Fibroblast of lung (primary cell): Measurements from ENCODE around the gene SRRM1. TPM values are rescaled to one million over a fixed set of nuclear protein-coding genes. Genes with fewer than 3 reads are reported as not detected.

Experiments used
- DNase-seq, 2 donors: peaks; one replicate each; pipeline versions ENCODE4 v3.0.0 to v3.0.0-alpha.2; 2010; ENCODE audit warnings: low read depth in 2 of 2
- H2AFZ ChIP-seq: 2 replicates; pipeline ENCODE4 v1.5.1; 2012; ENCODE audit warnings: low read length, control low read depth, inconsistent platforms
- H3K27ac ChIP-seq: 2 replicates; pipeline ENCODE4 v1.5.1; 2011; ENCODE audit warnings: low read length, control low read depth; ENCODE audit not compliant: insufficient read depth
- H3K27me3 ChIP-seq: 2 replicates; pipeline ENCODE4 v1.5.1; 2011; ENCODE audit warnings: mild to moderate bottlenecking, low read length; ENCODE audit not compliant: control insufficient read depth, insufficient read depth
- H3K36me3 ChIP-seq: 2 replicates; pipeline ENCODE4 v1.5.1; 2011; ENCODE audit warnings: low read length; ENCODE audit not compliant: control insufficient read depth, insufficient read depth
- H3K4me1 ChIP-seq: 2 replicates; pipeline ENCODE4 v1.5.1; 2011; ENCODE audit warnings: low read length; ENCODE audit not compliant: control insufficient read depth, insufficient read depth; ENCODE audit errors: extremely low read depth
- H3K4me2 ChIP-seq: 2 replicates; pipeline ENCODE4 v1.5.1; 2011; ENCODE audit warnings: low read length, control low read depth; ENCODE audit not compliant: insufficient read depth; ENCODE audit errors: extremely low read depth
- H3K4me3 ChIP-seq, 4 experiments: fragments of 200-600 bp in 1 of 4; sonication (generic) in 1 of 4; replicated peaks in 1 of 4; 2 replicates each; pipeline ENCODE4 v1.5.1; 2011 to 2016; ENCODE audit warnings: low read length in 4 of 4, low read depth in 3 of 4, mild to moderate bottlenecking in 3 of 4, control low read depth in 2 of 4, inconsistent platforms in 1 of 4, mixed read lengths in 1 of 4; ENCODE audit not compliant: insufficient read depth in 1 of 4; ENCODE audit errors: control extremely low read depth in 1 of 4
- H3K79me2 ChIP-seq: 2 replicates; pipeline ENCODE4 v1.5.1; 2012; ENCODE audit warnings: mild to moderate bottlenecking, low read length, inconsistent platforms; ENCODE audit not compliant: control insufficient read depth, insufficient read depth
- H3K9ac ChIP-seq: 2 replicates; pipeline ENCODE4 v1.5.1; 2011; ENCODE audit warnings: mild to moderate bottlenecking, low read length, control low read depth; ENCODE audit not compliant: insufficient read depth
- H3K9me3 ChIP-seq: 2 replicates; pipeline ENCODE4 v1.5.1; 2012; ENCODE audit warnings: low read depth, low read length; ENCODE audit not compliant: control insufficient read depth, insufficient read depth
- H4K20me1 ChIP-seq: 2 replicates; pipeline ENCODE4 v1.5.1; 2011; ENCODE audit warnings: low read length; ENCODE audit not compliant: control insufficient read depth, insufficient read depth; ENCODE audit errors: extremely low read depth
- EZH2 ChIP-seq: IDR thresholded peaks from 2 replicates; pipeline ENCODE4 v1.5.1; 2012; ENCODE audit warnings: low read length, control low read depth, mild to moderate bottlenecking; ENCODE audit errors: missing control alignments
- polyA plus RNA-seq, 2 donors: library from polyadenylated mRNA; depleted of rRNA in 1 of 2; stranded (reverse) in 1 of 2; unstranded in 1 of 2; fragments of >200 nt; gene quantifications; 2 replicates each; pipeline ENCODE4 v1.2.1, GENCODE V29; 2011 to 2012; ENCODE audit warnings: missing spikeins in 1 of 2
- total RNA-seq: library from RNA; depleted of rRNA; stranded (reverse); fragments of >200 nt; gene quantifications from 2 replicates; pipeline ENCODE4 v1.2.1, GENCODE V29; 2014
- TF ChIP-seq, protein P1 (sequence below), 2 donors: IDR thresholded peaks in 1 of 2; conservative IDR thresholded peaks in 1 of 2; 1 replicate in 1 of 2; 2 replicates in 1 of 2; pipeline ENCODE4 v1.5.1; 2011 to 2012; ENCODE audit warnings: low read length in 2 of 2, control low read depth in 1 of 2, inconsistent platforms in 1 of 2, low read depth in 1 of 2, mild to moderate bottlenecking in 1 of 2

Gene SRRM1
- total and polyA plus RNA-seq, 2 donors (not counting 1 experiment from before 2014, with no cell fraction given), result 30.7 to 55.8 TPM

DNA sequence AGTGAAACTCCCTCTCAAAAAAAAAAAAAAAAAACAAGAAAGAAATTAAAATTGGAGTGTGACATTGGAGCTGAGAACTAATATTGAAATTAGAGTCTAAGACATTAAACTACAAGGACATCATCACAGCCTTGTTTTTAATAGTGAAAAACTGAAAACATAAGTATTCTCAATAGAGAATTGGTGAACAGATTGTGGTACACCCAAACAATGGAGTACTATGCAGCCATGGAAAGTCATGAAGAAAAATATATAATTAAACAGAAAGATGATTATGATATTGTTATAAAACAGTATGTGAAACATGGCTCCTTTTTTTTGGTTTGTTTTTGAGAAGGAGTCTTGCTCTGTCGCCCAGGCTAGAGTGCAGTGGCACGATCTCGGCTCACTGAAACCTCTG is 43.8 kb upstream of the SRRM1 start:
- TF ChIP-seq EZH2, result no peak
- TF ChIP-seq, protein P1, sequence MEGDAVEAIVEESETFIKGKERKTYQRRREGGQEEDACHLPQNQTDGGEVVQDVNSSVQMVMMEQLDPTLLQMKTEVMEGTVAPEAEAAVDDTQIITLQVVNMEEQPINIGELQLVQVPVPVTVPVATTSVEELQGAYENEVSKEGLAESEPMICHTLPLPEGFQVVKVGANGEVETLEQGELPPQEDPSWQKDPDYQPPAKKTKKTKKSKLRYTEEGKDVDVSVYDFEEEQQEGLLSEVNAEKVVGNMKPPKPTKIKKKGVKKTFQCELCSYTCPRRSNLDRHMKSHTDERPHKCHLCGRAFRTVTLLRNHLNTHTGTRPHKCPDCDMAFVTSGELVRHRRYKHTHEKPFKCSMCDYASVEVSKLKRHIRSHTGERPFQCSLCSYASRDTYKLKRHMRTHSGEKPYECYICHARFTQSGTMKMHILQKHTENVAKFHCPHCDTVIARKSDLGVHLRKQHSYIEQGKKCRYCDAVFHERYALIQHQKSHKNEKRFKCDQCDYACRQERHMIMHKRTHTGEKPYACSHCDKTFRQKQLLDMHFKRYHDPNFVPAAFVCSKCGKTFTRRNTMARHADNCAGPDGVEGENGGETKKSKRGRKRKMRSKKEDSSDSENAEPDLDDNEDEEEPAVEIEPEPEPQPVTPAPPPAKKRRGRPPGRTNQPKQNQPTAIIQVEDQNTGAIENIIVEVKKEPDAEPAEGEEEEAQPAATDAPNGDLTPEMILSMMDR (conservative IDR thresholded peaks at IDR 0.05 in 1 of 2, IDR thresholded peaks at IDR 0.05 in 1 of 2; ENCODE audit: low read depth in 1 of 2, low read length in 2 of 2), result no peak
- no peaks in the 10 kb centered on the region for H3K36me3 ChIP-seq
- no peak overlapping the region for H3K27ac ChIP-seq
- no peaks in the 10 kb centered on the region for H3K4me1 ChIP-seq
- no peak overlapping the region for H3K9ac ChIP-seq
- no peak overlapping the region for H3K4me2 ChIP-seq
- H2AFZ ChIP-seq, result no peak overlapping the region
- H3K4me3 ChIP-seq, result no peak overlapping the region
- H3K27me3 ChIP-seq, result no peaks in the 10 kb centered on the region
- H4K20me1 ChIP-seq, result no peaks in the 10 kb centered on the region
- H3K9me3 ChIP-seq, result no peaks in the 10 kb centered on the region
- no peak for DNase-seq
- H3K79me2 ChIP-seq, result no peaks in the 10 kb centered on the region

DNA sequence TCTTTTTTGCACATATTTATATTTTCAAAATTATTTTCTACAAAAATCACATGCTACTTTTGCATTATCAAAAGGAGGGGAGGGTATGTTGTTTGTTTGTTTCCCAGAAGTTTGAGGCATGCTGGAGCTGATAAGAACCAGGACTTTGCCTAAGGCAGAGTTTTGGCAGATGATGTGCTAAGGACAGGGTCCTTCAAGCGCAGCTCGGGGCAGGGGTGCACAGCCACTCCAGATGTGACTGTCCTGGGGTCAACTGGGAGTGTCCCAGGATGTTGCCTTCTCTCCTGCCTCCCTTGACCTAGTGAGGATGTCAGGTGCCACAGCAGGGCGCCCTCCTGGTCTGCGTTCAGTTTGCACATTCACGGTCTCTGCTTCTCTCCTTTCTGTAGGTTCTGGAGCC is 42.6 kb upstream of the SRRM1 start:
- Histone ChIP-seq H3K79me2 (no peaks in the 10 kb centered on the region), H3K27ac (no peak overlapping the region), H2AFZ (no peak overlapping the region), H3K9me3 (no peaks in the 10 kb centered on the region), H3K9ac (no peak overlapping the region), H3K4me2 (no peak overlapping the region), H3K4me1 (no peaks in the 10 kb centered on the region), H3K4me3 (no peak overlapping the region), H4K20me1 (no peaks in the 10 kb centered on the region), H3K36me3 (no peaks in the 10 kb centered on the region), H3K27me3 (peaks cover 1% of the 10 kb centered on the region)
- TF ChIP-seq EZH2, result no peak
- TF ChIP-seq, protein P1 (conservative IDR thresholded peaks at IDR 0.05 in 1 of 2, IDR thresholded peaks at IDR 0.05 in 1 of 2; ENCODE audit: low read depth in 1 of 2, low read length in 2 of 2), result no peak
- DNase-seq, result no peak

DNA sequence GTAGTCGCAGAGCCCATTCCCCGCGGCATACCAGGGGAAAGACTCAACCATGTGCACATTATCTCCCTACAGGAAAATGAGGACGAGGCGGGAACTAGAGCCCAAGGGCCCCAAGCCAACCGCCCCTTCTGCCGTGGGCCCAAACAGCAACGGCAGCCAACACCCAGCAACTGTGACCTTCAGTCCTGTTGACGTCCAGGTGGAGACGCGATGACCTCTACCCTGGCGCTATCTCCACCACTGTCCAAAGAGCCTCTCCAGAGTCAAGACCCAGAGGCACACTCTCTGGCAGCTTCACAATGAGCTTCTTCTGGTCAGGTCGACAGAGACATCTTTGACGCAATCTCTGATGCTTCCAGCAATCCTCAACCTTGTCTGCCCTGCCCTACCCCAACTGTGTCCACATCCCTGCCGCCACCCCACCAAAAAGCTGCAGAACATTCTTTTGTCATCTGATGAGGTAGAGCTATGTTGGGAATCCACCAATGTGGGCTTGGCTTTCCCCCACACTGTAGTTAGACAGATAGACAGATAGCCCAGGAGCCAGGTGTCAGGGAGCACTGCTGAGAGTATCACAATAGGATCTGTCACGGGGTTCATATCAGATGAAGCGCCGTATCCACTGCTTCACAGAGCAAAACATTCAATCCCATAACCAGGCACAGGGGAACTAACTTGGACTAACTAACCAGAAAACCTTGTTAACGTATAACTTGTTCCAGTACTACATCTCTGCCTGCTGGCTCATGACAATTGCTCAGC is 37.4 kb upstream of the SRRM1 start:
- no peaks in the 10 kb centered on the region for H3K9me3 ChIP-seq
- H2AFZ ChIP-seq, result no peak overlapping the region
- H3K4me2 ChIP-seq, result no peak overlapping the region
- no peaks in the 10 kb centered on the region for H3K4me1 ChIP-seq
- no peak overlapping the region for H3K9ac ChIP-seq
- DNase-seq, result no peak
- no peak for TF ChIP-seq EZH2
- TF ChIP-seq, protein P1 (conservative IDR thresholded peaks at IDR 0.05 in 1 of 2, IDR thresholded peaks at IDR 0.05 in 1 of 2; ENCODE audit: low read depth in 1 of 2, low read length in 2 of 2), result no peak
- no peak overlapping the region for H3K27ac ChIP-seq
- no peaks in the 10 kb centered on the region for H3K79me2 ChIP-seq
- no peaks in the 10 kb centered on the region for H4K20me1 ChIP-seq
- peaks cover 14% of the 10 kb centered on the region for H3K27me3 ChIP-seq
- no peaks in the 10 kb centered on the region for H3K36me3 ChIP-seq
- no peak overlapping the region for H3K4me3 ChIP-seq
